ENCODE results near the gene LMAN2. TPM values are rescaled to one million over a fixed set of nuclear protein-coding genes. Genes with fewer than 3 reads are reported as not detected.
"Not testable (repeated sequence)": the region's sequence is repeated elsewhere in the genome, so short reads cannot be mapped to it uniquely, and the experiment has no call there.

The LMAN2 gene
- total and polyA plus RNA-seq, 8 donors = 73.5 to 621 (median 117) TPM

DNA sequence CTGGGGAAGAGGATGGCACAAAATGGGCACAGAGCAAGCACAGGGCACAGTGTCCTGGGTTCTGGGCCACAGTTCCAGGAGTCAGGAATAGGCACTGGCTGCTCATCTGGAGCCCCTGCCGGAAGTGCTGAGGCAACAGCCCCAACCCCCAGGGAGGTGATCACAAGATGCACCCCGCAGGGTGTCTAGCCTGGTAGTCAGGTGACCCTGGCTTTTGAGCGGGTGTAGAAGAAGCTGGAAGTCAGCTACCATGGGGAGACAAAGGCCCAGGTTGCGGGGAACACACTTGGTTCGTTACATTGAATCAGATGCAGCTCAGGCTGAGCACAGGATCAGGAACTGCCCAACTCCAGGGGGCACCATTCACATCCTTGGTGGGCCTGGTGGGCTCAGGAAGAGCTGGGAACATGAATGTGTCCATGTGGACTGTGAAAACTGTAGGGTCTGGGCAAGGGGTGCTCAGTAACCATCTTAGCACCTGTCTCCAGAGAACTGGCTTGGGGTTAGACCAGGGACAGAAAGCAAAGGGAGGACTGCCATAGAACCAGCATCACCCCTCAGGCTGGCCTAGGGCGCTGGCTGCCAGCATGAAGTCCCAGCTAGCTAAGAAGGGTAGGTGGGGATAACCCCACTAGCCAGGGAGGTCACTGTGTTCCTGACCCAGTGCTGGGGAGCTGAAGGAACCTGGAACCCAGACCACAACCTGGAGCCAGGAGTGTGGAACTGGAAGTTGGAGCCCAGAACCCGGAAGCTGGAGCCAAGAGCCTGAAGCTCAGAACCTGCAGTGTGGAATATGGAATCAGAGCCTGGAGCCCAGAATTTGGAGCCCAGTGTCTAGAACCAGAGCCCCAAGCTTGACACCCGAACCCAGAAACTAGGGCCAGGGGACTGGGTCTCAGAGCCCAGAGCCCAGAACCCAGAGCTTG, 26.6 kb upstream of the LMAN2 start:
- peaks cover 9 to 20% (median 18%) of the 10 kb centered on the region in 4 donors for H3K4me1 ChIP-seq
- H3K27me3 ChIP-seq = no peaks in the 10 kb centered on the region
- no peak overlapping the region for H3K27ac ChIP-seq
- TF ChIP-seq EP300 (IDR thresholded peaks at IDR 0.05) (no peak), POLR2AphosphoS5 (IDR thresholded peaks at IDR 0.05) (no peak), POLR2A (IDR thresholded peaks at IDR 0.05) (no peak)
- TF ChIP-seq, protein P1, sequence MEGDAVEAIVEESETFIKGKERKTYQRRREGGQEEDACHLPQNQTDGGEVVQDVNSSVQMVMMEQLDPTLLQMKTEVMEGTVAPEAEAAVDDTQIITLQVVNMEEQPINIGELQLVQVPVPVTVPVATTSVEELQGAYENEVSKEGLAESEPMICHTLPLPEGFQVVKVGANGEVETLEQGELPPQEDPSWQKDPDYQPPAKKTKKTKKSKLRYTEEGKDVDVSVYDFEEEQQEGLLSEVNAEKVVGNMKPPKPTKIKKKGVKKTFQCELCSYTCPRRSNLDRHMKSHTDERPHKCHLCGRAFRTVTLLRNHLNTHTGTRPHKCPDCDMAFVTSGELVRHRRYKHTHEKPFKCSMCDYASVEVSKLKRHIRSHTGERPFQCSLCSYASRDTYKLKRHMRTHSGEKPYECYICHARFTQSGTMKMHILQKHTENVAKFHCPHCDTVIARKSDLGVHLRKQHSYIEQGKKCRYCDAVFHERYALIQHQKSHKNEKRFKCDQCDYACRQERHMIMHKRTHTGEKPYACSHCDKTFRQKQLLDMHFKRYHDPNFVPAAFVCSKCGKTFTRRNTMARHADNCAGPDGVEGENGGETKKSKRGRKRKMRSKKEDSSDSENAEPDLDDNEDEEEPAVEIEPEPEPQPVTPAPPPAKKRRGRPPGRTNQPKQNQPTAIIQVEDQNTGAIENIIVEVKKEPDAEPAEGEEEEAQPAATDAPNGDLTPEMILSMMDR (IDR thresholded peaks at IDR 0.05) = no peak
- DNase-seq = no peak
- no peak overlapping the region for H3K4me3 ChIP-seq
- no peaks in the 10 kb centered on the region for H3K9me3 ChIP-seq
- intact Hi-C loops (cut with DNase I; ENCODE audit: low total_unique reads) = loop anchor here (10.0 kb wide), 1 partner anchor 53 kb away; no protein-coding TSS in a partner anchor
- WGBS, 5 donors = 86 to 93% (median 92%) methylated on average over 8 of the region's 8 CpGs
- peaks cover 0 to under 1% (median 0%) of the 10 kb centered on the region in 4 donors for H3K36me3 ChIP-seq

DNA sequence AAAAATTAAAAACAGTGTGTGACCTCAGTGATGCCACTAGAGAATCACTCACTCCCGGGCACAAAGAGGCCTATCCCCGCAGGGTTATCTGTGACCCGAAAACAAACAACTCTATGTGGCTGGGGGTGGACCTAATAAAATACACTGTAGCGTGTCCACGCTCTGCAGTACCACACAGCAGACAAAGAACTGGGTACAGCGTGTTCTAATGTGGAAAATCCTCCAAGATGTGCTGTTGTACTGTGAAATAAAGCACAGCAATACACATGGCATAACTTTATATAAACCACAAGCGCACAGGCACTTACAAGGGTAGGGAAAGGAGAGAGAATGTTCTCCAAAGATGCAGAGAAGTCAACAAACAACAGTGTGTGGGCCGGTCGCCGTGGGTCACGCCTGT, 24.6 kb upstream of the LMAN2 start:
- peaks cover 18 to 32% (median 24%) of the 10 kb centered on the region in 4 donors for H3K4me1 ChIP-seq
- no peak overlapping the region for H3K4me3 ChIP-seq
- intact Hi-C loops (cut with DNase I; ENCODE audit: low total_unique reads) = loop anchor here (10.0 kb wide), 1 partner anchor 51 kb away; no protein-coding TSS in a partner anchor
- no peaks in the 10 kb centered on the region for H3K27me3 ChIP-seq
- 53 to 72% (median 62%) methylated on average over 11 of the region's 11 CpGs for WGBS, 5 donors
- no peak for TF ChIP-seq POLR2AphosphoS5 (IDR thresholded peaks at IDR 0.05)
- TF ChIP-seq, protein P1 (IDR thresholded peaks at IDR 0.05) = no peak
- TF ChIP-seq POLR2A (IDR thresholded peaks at IDR 0.05) = no peak
- no peak for TF ChIP-seq EP300 (IDR thresholded peaks at IDR 0.05)
- H3K36me3 ChIP-seq = peaks cover 0 to 5% (median 0%) of the 10 kb centered on the region in 4 donors
- H3K9me3 ChIP-seq = no peaks in the 10 kb centered on the region
- no peak for DNase-seq
- H3K27ac ChIP-seq = no peak overlapping the region

DNA sequence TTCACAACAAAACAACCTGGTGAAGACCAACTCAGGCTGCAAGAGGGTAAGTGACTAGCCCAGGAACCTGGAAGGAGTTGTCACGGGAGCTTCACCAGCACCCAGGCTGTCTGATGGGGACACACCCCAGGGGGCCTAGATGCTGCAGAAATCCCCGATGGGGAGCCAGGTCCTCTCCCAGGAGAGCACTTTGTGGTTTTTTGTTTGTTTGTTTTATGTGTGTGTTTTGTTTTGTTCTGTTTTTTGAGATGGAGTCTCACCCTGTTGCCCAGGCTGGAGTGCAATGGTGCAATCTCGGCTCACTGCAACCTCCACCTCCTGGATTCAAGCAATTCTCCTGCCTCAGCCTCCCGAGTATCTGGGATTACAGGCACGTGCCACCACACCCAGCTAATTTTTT, 24.0 kb upstream of the LMAN2 start:
- not testable (repeated sequence) for H3K27me3 ChIP-seq, H3K27ac ChIP-seq, H3K36me3 ChIP-seq, DNase-seq, H3K4me3 ChIP-seq, H3K9me3 ChIP-seq
- 69 to 79% (median 75%) methylated on average over 3 to 5 of the region's 5 CpGs for WGBS, 5 donors
- intact Hi-C loops (cut with DNase I; ENCODE audit: low total_unique reads) = loop anchor here (10.0 kb wide), 1 partner anchor 51 kb away; no protein-coding TSS in a partner anchor
- H3K4me1 ChIP-seq = peaks cover 20 to 36% (median 27%) of the 10 kb centered on the region in 4 donors

DNA sequence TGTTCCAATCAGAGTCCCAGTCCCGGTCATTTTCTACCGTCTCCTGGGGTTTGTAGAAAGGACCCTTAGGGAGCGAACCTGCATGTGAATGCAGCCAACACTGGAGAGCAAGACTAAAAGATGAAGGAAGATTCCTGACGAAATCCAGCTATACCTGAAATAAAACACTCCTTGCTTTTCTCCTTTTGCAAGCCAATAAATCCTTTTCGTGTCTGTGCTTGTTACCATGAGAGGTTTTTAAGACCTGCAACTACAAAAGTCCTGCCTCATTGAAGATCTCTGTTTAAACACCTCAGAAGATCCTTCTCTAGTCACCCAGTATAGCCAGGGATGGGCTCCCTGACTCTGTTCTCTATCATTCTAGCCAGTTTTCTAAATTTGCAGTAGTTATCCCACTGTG, 22.7 kb upstream of the LMAN2 start:
- Histone ChIP-seq H3K4me3 (no peak overlapping the region), H3K27ac (no peak overlapping the region), H3K9me3 (no peaks in the 10 kb centered on the region), H3K4me1 (peaks cover 28 to 45% (median 36%) of the 10 kb centered on the region in 4 donors), H3K36me3 (peaks cover 0 to 5% (median 0%) of the 10 kb centered on the region in 4 donors), H3K27me3 (no peaks in the 10 kb centered on the region)
- intact Hi-C loops (cut with DNase I; ENCODE audit: low total_unique reads) = loop anchor here (10.0 kb wide), 1 partner anchor 49 kb away; no protein-coding TSS in a partner anchor
- no peak for DNase-seq
- TF ChIP-seq, protein P1 (IDR thresholded peaks at IDR 0.05) = no peak
- no peak for TF ChIP-seq POLR2AphosphoS5 (IDR thresholded peaks at IDR 0.05)
- TF ChIP-seq POLR2A (IDR thresholded peaks at IDR 0.05) = no peak
- TF ChIP-seq EP300 (IDR thresholded peaks at IDR 0.05) = no peak
- 61 to 82% (median 73%) methylated on average over 5 of the region's 5 CpGs for WGBS, 5 donors
